Muscle layer of duodenum (tissue), 2 donors: ENCODE results near the gene OR10G7.
A peak's percentile ranks its signal among the peaks of the same experiment; 100 is the strongest.

Experiments
- H3K27ac ChIP-seq: one replicate; pipeline ENCODE4 v1.7.0; 2013; ENCODE audit warnings: mild to moderate bottlenecking, low read length
- H3K27me3 ChIP-seq: one replicate; pipeline ENCODE4 v1.7.0; 2013; ENCODE audit warnings: low read depth, mild to moderate bottlenecking, control low read depth, low read length
- H3K36me3 ChIP-seq, 2 donors: one replicate each; pipeline ENCODE4 v1.7.0; 2013; ENCODE audit warnings: low read length in 2 of 2, control low read depth in 1 of 2, mild to moderate bottlenecking in 1 of 2; ENCODE audit not compliant: insufficient read depth in 2 of 2, control insufficient read depth in 1 of 2
- H3K4me1 ChIP-seq, 2 donors: one replicate each; pipeline ENCODE4 v1.7.0; 2013; ENCODE audit warnings: low read length in 2 of 2, mild to moderate bottlenecking in 2 of 2, control low read depth in 1 of 2, moderate library complexity in 1 of 2; ENCODE audit not compliant: insufficient read depth in 2 of 2, control insufficient read depth in 1 of 2
- H3K4me3 ChIP-seq, 2 donors: one replicate each; pipeline ENCODE4 v1.7.0; 2013; ENCODE audit warnings: low read length in 2 of 2, low read depth in 1 of 2, mild to moderate bottlenecking in 1 of 2
- H3K9me3 ChIP-seq, 2 donors: one replicate each; pipeline ENCODE4 v1.7.0; 2013; ENCODE audit warnings: low read length in 2 of 2, control low read depth in 1 of 2, mild to moderate bottlenecking in 1 of 2; ENCODE audit not compliant: control insufficient read depth in 1 of 2
- donor health status: healthy.

The OR10G7 gene, protein sequence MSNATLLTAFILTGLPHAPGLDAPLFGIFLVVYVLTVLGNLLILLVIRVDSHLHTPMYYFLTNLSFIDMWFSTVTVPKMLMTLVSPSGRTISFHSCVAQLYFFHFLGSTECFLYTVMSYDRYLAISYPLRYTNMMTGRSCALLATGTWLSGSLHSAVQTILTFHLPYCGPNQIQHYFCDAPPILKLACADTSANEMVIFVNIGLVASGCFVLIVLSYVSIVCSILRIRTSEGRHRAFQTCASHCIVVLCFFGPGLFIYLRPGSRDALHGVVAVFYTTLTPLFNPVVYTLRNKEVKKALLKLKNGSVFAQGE

DNA sequence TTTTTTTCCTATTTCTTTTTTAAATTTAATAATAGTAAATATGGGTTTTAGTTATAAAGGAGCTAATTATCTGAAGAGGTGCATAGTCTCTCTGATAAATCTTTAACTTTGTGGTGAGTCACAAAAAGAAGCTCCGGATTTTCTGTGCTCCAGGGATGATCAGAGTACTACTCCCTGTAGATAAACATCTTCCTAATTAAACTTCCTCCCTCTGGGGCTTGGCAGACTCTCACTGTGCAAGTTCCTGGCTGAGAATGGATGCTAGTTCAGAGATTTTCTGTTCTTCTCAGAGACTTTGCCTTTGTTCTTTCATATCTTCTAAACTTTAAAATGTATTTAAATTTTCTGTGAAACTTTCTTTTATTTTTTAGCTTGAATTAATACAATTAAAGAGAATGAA is at the start of gene OR10G7:
OR10G7 (minus strand) TSS at position 72 of the 400 bp plus-strand sequence. CDS start 2,324 bp downstream, outside the sequence.
- Histone ChIP-seq H3K9me3 (no peaks in the 10 kb centered on the region), H3K27ac (no peak within 1 kb of the TSS), H3K4me3 (no peak within 1 kb of the TSS), H3K4me1 (no peaks in the 10 kb centered on the region), H3K36me3 (no peaks in the 10 kb centered on the region), H3K27me3 (no peaks in the 10 kb centered on the region)

DNA sequence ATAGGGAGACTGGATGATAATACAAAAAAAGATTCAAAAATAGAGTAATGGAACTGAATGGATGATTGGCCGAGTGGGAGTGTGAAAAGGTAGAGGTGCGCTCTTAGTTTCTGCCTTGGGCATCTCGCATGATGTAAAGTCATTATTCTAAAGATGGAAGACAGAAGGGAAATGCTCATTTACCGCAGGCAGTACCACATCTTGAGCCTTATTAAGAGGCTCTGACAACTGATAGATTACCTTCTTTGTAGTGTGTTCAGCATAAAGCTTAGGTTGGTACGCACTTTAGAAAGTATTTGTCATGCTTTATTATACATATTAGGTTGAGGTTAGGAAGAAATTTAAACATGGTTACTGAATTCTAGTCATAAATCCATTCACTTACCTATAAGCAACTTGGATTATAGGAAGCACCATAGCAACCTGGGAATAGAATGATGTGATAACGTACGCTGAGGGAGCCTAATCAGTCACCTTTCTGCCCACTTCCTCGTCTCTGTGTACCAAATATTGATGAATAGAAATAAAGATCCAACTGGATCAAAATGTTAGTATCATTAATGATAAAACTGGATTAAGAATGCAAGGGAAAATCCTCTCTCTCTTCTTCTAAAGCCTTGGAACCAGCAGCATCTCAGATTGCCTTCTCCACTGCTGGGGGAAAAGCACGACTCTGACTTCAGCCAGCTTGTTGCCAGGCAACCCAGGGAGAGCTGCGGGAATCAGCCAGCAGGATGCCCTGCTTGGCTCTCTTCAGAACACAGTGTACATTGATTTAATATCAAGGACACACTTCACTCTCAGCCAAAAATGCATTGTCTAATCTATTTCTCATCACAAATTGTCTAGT is 45.1 kb upstream of the OR10G7 start:
- Histone ChIP-seq H3K9me3 (no peaks in the 10 kb centered on the region), H3K4me1 (no peaks in the 10 kb centered on the region), H3K36me3 (no peaks in the 10 kb centered on the region), H3K27ac (no peak overlapping the region), H3K27me3 (no peaks in the 10 kb centered on the region), H3K4me3 (no peak overlapping the region)

DNA sequence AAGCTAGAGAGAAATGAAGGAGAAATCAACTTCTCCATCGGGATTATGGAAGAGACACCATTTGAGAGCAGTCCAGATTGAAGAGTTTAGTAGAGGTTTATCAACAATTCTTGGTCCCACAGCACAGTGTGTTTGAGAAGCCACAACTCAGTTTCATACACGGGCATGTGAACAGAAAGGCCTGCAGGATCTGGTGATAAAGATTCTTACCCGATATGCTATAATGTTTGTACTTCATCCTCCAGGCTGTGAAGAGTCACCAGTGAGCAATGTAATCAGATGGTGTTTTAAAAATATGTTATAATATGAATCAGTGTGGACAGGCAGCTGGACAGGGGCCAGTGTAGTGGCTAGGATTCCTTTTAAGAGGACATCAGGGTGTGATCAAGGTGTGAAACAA is 44.5 kb upstream of the OR10G7 start:
- Histone ChIP-seq H3K36me3 (no peaks in the 10 kb centered on the region), H3K9me3 (no peaks in the 10 kb centered on the region), H3K4me3 (no peak overlapping the region), H3K4me1 (no peaks in the 10 kb centered on the region), H3K27ac (no peak overlapping the region), H3K27me3 (no peaks in the 10 kb centered on the region)

DNA sequence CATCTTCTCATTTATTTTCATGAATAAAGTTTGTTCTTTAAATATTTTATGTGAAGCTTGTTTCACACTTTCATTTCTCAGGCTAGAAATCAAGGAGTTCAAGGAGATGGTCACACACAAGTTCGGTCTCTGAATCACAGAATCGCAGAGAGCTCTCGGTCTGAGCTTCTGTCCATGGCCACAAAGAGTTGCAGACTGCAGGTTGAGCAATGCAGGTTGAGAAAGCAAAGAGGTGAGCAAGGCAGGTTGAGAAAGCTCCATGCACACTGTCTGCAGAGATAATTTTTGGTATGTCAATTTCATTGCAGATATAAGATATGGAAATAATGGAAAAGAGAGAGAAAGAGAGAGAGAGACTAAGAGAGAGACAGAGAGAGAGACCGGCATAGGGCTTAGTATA is 41.2 kb upstream of the OR10G7 start:
- Histone ChIP-seq H3K4me3 (no peak overlapping the region), H3K4me1 (no peaks in the 10 kb centered on the region), H3K36me3 (no peaks in the 10 kb centered on the region), H3K27me3 (no peaks in the 10 kb centered on the region), H3K9me3 (no peaks in the 10 kb centered on the region), H3K27ac (no peak overlapping the region)

DNA sequence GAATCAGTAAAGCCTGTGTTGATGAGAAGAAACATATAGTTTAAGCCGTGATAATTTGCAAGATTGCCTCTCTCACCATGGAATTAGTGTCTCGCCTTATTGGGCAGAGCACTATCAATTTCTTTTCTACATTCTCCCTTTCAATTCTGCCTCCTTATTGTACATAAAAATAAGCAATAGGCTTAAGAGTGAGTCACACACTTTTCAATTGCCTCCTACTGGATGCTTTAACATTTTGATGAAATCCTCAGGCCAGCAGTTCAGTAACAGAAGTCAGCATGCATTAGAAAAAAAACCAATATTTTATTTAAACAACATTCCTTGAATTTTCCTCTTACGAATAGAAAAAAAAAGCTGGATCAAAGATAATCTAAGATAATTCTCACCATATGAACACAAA is 40.4 kb upstream of the OR10G7 start:
- H3K4me1 ChIP-seq = peaks cover 0 to 1% of the 10 kb centered on the region in 2 donors
- no peak overlapping the region for H3K27ac ChIP-seq
- no peaks in the 10 kb centered on the region for H3K36me3 ChIP-seq
- H3K27me3 ChIP-seq = no peaks in the 10 kb centered on the region
- no peaks in the 10 kb centered on the region for H3K9me3 ChIP-seq
- H3K4me3 ChIP-seq = no peak overlapping the region

DNA sequence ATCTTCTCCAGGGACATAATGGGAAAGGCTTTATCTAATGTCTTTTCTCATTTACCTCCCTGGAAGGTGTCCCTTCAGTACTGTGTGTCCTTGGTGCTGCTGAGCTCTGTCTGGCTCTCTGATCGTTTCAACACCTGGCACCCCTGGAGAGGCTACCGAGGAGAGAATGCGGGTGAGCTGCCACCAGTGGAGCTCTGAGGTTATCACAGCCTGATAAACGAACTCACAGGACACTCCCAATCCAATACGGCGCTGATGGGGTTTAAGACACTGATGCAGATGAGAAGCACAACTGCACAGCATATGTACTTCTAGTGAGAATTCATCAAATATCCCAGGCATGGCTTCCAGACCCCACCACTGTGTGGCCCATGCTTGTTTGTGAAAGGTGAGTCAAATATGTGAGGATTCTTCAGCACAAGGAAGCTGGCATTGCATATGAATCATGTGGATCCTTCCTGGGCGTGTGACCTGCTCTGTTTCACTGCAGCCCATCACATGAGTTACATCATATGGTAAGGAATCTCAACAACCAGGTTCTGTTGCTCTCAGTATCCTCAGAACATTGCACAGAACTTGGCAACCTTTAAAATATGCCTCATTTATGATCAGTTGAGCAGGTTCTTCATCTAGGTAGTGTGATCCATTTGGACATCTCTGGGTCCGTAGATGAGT is 39.3 kb upstream of the OR10G7 start:
- no peaks in the 10 kb centered on the region for H3K36me3 ChIP-seq
- no peaks in the 10 kb centered on the region for H3K9me3 ChIP-seq
- H3K27ac ChIP-seq = no peak overlapping the region
- no peaks in the 10 kb centered on the region for H3K27me3 ChIP-seq
- peaks cover 0 to 10% of the 10 kb centered on the region in 2 donors for H3K4me1 ChIP-seq
- no peak overlapping the region for H3K4me3 ChIP-seq

DNA sequence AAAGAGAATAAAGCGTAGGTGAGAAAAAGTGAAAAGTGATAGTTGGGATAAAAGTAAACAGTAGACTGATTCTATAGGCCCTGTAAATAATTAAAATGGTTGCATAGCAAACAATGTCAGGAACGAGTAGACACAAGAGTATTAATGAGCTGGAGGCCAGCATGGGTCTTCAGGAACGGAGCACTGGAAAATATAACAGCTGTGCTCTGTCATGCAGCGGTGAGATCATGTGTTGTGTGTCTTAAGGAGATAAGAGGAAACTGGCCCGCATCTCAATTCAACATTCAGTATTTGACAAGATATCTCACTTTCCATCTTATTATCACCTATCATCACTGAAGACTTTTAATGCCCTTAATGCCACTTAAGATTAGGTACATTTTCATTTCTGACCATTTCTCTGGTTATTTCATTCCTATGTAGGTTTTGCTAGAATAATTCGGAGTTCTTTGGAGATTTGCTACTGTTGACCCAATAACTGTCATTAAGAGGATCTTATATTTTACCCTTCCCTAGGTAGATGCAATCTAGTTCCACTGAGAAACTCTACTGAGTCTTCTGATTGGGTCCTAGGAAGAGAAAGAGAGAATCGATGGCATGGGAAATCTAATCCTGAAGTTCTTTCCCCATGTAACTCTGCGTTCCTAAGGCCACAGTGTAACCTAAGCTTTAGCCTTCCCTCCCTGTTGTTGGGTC is 38.7 kb upstream of the OR10G7 start:
- Histone ChIP-seq H3K4me3 (no peak overlapping the region), H3K4me1 (peaks cover 0 to 10% of the 10 kb centered on the region in 2 donors), H3K36me3 (no peaks in the 10 kb centered on the region), H3K27me3 (no peaks in the 10 kb centered on the region), H3K27ac (no peak overlapping the region), H3K9me3 (no peaks in the 10 kb centered on the region)

DNA sequence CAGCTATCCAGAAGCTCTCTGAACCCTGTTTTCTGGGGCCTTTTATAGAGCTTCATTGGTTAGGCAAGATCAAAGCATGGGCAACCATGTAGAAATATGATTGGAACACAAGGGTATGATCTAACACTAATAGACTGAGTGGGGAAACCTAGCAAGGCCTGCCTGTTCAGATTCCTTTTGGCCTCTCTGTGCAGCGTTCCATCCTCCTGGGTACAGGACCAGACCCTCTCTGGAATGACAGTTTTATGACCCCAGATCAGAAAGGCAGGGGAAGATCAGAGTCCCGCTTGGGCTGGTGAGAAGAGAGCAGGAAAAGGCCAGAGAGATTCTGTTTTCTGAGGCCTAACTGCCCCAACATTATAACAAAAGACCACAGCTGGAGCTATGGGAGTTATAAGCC is 37.5 kb upstream of the OR10G7 start:
- Histone ChIP-seq H3K27me3 (no peaks in the 10 kb centered on the region), H3K36me3 (no peaks in the 10 kb centered on the region), H3K4me1 (peaks cover 0 to 10% of the 10 kb centered on the region in 2 donors), H3K27ac (no peak overlapping the region), H3K9me3 (no peaks in the 10 kb centered on the region), H3K4me3 (no peak overlapping the region)

DNA sequence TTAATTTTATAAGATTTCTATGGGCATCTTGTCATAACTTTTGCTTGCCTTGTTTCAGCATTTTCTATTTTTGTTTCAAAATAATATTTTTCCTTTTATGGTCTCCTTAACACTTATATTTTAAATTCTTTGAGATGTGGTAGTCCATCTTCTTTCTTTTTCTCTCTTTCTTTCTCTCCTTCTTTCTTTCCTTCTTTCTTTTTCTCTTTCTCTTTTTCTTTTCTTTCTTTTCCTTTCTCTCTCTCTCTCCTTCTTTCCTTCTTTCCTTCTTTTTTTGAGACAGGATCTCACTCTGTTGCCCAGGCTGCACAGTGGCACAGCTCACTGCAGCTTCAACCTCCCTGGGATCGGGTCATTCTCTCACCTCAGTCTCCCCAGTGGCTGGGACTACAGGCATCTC is 36.1 kb upstream of the OR10G7 start:
- Histone ChIP-seq H3K9me3 (no peaks in the 10 kb centered on the region), H3K27me3 (no peaks in the 10 kb centered on the region), H3K36me3 (no peaks in the 10 kb centered on the region), H3K4me3 (no peak overlapping the region), H3K27ac (no peak overlapping the region), H3K4me1 (peaks cover 0 to 10% of the 10 kb centered on the region in 2 donors)

DNA sequence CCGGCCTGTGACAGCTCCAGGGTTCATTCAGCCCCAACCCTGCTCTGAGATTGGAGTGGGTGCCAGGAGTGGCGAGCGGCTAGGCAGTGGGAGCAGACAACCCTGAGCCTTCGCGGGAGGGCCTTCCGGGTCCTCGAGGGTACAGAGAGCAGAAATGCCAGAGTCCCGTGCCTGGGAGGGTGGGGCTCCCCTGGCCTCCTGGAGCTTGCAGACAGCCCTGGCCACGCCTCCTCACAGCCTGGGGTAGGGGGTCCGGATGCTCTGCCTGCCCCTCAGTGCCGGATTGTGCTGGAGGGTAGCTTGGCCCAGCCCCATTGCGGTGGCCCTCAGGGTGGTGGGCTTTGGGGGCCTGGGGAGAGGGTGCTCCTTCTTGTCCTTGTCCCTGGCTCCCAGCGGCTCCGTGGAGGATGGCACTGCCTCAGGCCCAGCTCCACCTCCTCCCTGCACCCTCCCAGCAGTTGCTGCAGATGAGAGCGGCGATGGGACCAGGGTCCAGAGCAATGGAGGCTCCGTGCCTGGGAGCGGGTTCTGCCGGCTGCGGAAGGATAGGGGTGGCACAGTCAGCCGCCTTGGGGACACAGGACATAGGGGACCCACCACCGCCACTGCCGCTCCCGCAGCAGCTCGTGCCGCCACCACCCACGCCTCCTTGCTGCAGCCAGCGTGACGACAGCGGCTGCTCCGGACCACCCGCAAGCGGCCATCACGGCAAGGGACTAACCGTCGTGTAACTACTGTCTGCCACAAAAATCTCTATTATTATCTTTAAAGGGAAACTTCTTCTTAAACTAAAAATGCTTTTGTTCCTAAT is 34.9 kb upstream of the OR10G7 start:
- H3K4me3 ChIP-seq = peak overlapping the region; percentile 46 to 73
- no peak overlapping the region for H3K27ac ChIP-seq
- H3K4me1 ChIP-seq = peaks cover 0 to 10% of the 10 kb centered on the region in 2 donors
- no peaks in the 10 kb centered on the region for H3K9me3 ChIP-seq
- H3K27me3 ChIP-seq = no peaks in the 10 kb centered on the region
- no peaks in the 10 kb centered on the region for H3K36me3 ChIP-seq
